Sigmoid colon (tissue), 3 donors: ENCODE data around the gene HSD17B12.

Experiments
- CTCF ChIP-seq, 4 experiments: fragments of 450-650 bp in 3 of 4; fragments of 200-600 bp in 1 of 4; IDR thresholded peaks; one replicate each; pipeline ENCODE4 v1.5.1; 2016 to 2019; ENCODE audit warnings: antibody characterized with exemption in 4 of 4, mild to moderate bottlenecking in 3 of 4, moderate library complexity in 2 of 4
- POLR2A ChIP-seq, 2 donors: fragments of 450-650 bp; IDR thresholded peaks; one replicate each; pipeline ENCODE4 v1.6.1; 2016; ENCODE audit warnings: antibody characterized with exemption in 2 of 2, mild to moderate bottlenecking in 2 of 2, moderate library complexity in 2 of 2

- peak; percentile 71 to 84 for TF ChIP-seq POLR2A (IDR thresholded peaks at IDR 0.05)
- no peak for TF ChIP-seq CTCF (IDR thresholded peaks at IDR 0.05)
These were observed at the start of gene HSD17B12 for GRCh38 chr11:43680521-43681400.
